ENCODE data around the gene FGG.

Gene FGG

DNA sequence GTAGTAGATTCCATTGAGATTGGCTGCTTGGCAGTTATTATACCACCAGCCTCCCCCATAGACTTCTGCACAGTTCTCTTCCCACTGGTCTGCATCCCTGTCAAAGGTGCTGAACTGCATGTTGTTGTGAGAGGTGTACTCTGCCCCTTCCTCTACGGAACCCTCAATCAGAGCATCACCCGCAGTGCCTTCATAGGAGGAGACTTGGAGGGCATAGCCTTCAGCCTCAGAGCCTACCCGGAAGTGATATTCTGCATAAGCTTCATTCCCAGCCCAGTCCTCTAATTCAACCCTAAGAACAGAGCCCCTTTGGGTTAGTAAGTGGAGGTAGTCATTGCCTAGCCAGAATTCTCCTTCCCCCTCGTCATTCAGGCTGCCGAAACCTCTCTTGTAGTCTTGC, 28.2 kb downstream of the FGG start:
- no peak for DNase-seq

DNA sequence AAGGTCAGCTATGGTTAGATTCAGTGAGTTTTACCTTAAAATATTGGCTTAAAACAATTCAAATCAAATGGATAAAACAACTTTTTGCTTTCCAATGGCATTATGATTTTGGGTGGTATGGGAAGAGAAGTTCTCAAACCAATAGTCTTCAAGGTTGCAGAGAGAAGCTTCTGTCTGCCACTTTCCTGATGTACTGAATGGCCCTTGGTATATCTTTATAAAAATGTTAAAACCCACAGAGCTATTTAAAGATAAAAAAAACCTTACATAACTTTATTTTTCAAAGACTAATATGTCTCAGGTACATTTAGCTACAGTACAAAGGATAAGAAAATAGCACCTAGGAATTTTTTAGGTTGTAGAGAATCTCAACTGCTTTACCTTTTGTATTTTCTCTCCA, 28.8 kb downstream of the FGG start:
- no peak for DNase-seq

DNA sequence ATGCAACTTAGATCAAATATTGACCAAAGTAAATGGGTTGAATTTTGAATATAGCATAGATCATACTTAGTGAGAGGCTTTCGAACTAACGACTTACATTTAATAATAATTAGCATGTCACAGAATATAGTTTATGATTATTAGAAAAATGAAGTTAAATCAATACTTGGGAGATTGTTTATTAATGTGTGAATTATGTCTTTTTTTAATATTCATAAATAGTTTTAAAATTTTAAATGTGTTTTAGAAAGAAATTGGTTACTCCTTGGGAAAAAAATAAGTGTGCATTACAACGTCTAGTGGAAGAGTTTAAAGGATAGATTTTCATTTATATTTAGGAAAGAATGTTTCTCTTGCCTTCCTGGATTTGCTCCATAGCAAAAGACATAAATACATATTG, 29.2 kb downstream of the FGG start:
- no peak for DNase-seq

DNA sequence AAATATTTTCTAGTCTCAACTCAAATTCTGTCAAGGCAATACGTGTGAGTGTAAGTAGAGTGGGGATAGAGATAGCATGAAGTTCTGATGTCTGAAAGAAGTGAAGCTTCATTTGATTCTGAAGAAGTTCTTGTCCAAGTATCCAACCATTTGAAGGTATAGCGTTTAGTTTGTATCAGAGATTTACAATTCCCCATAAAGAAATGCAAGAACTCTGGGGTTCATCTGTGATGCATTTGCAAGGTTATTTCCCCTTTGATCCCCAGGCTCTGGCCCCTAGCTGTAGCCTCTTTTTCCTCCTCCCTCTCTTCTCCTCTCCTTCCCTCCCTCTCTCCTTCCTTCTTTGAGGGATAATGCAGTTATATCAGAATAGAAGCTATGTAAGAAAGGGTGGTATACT, 29.7 kb downstream of the FGG start:
- no peak for DNase-seq

DNA sequence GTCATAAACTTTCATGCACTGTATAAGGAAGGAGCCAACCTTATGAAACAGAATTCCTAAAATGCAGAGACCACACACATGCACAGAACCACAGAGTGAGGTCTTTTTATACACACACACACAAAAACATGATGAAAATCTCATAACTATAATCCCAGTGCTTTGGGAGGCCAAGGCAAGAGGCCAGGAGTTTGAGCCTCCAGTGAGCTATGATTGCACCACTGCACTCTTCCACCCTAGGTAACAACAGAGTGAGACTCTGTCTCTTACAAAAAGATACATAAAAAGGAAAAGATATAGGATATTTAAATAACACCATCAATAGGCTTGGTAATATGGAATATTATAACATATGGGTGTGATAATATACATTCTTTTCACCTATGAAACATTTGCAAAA, 32.5 kb downstream of the FGG start:
- DNase-seq, result no peak

DNA sequence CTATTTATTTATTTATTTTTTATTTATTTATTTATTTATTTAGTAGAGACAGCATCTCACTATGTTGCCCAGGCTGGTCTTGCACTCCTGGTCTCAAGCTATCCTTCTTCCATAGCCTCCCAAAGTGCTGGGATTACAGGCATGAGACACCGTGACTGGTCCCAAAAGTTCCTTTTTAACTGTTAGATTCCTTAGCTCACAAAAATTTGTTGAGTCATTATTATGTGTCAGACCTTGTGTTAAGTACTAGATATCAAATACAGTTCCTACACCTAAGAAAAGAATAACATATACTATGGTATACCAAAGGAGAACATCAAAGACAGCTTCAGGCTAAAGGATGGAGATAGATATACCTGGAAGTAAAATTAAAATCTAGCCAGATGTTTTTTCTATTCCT, 33.5 kb downstream of the FGG start:
- DNase-seq, result no peak

DNA sequence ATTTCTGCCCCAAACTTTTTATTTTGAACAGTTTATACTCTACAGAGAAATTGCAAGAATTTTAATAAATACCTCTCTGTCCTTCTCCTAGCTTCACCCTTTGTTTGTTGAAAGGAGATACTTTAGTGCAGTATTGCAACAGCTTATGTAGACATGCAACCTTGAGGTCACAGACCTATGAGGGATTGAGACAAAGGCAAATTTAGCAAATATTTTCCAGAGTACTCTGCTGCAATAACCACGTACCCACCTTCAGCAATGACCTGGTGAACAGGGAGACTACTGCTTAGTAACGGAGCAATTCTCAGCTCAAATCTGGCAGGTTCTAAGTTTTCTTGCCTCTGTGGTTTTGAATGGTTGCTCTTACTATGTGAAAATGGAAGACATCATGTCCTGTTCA, 35.1 kb downstream of the FGG start:
- no peak for DNase-seq

DNA sequence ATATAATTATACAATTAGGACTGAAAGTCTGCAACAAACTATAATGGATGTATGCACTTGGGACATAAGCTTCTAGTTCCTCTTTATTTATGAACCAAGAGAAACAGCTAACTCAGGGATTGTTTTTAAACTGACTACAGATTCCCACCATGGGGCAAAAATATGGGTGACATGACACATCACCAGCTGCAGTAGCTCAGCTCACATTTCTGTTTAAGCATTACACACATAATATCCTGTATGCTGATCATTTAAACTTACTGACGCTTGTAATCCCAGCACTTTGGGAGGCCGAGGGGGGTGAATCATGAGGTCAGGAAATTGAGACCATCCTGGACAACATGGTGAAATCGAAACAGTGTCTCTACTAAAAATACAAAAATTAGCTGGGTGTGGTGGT, 38.1 kb downstream of the FGG start:
- DNase-seq, result no peak

DNA sequence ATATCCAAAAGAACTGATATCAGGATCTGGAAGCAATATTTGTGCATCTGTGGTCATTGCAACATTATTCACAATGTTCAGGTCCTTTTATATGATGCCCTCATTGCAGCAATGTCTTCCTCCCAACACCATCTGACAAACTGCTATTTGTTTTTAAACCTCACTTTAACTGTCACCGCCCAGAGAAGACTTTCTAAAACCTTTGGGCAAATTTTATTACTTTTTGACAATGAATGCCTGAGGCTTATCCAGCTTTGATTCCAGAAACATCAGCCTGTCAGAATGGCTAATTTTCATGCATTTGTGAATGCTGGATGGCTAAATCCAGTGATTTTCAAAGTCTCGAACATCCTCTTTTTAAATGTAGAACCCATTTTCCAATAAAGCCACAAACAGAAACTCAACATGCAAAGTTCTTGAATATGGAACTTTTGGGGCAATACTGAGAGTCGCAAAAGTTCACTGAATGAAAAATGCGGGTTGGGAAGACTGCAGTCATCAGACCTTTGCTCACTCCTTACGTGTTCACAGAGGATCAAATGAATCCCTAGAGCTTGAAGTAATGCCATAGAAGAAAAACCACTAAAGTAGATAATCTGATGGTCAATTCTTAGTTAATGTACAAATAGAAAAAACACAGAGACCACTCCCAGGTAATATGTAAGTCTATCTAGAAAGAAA, 39.1 kb downstream of the FGG start:
- no peak for DNase-seq

DNA sequence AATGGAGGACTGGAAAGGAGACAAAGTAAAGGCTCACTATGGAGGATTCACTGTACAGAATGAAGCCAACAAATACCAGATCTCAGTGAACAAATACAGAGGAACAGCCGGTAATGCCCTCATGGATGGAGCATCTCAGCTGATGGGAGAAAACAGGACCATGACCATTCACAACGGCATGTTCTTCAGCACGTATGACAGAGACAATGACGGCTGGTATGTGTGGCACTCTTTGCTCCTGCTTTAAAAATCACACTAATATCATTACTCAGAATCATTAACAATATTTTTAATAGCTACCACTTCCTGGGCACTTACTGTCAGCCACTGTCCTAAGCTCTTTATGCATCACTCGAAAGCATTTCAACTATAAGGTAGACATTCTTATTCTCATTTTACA, 42.9 kb downstream of the FGG start:
- DNase-seq, result no peak

DNA sequence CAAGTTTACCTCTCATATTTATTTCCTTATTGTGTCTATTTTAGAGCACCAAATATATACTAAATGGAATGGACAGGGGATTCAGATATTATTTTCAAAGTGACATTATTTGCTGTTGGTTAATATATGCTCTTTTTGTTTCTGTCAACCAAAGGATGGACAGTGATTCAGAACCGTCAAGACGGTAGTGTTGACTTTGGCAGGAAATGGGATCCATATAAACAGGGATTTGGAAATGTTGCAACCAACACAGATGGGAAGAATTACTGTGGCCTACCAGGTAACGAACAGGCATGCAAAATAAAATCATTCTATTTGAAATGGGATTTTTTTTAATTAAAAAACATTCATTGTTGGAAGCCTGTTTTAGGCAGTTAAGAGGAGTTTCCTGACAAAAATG, 43.4 kb downstream of the FGG start:
- no peak for DNase-seq

DNA sequence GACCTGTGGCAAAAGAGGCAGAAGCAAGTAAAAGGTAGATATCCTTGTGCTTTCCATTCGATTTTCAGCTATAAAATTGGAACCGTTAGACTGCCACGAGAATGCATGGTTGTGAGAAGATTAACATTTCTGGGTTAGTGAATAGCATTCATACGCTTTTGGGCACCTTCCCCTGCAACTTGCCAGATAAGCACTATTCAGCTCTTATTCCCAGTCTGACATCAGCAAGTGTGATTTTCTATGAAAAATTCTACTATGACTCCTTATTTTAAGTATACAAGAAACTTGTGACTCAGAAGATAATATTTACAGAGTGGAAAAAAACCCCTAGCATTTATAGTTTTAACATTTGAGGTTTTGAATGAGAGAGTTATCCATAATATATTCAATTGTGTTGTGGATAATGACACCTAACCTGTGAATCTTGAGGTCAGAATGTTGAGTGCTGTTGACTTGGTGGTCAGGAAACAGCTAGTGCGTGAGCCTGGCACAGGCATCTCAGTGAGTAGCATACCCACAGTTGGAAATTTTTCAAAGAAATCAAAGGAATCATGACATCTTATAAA, 45.7 kb downstream of the FGG start:
- no peak for DNase-seq

DNA sequence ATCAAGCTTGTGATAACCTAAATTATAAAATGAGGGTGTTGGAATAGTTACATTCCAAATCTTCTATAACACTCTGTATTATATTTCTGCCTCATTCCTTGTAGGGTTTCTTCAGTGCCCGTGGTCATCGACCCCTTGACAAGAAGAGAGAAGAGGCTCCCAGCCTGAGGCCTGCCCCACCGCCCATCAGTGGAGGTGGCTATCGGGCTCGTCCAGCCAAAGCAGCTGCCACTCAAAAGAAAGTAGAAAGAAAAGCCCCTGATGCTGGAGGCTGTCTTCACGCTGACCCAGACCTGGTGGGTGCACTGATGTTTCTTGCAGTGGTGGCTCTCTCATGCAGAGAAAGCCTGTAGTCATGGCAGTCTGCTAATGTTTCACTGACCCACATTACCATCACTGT, 46.8 kb downstream of the FGG start:
- no peak for DNase-seq

DNA sequence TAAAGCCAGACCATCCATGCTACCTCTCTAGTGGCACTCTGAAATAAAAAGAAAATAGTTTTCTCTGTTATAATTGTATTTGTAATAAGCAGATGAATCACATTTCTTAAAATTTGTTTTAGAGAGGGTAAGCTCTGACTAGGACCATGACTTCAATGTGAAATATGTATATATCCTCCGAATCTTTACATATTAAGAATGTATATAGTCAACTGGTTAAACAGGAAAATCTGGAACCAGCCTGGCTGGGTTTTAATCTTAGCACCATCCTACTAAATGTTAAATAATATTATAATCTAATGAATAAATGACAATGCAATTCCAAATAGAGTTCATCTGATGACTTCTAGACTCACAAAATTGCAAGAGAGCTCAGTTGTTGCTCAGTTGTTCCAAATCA, 48.1 kb downstream of the FGG start:
- DNase-seq, result no peak

DNA sequence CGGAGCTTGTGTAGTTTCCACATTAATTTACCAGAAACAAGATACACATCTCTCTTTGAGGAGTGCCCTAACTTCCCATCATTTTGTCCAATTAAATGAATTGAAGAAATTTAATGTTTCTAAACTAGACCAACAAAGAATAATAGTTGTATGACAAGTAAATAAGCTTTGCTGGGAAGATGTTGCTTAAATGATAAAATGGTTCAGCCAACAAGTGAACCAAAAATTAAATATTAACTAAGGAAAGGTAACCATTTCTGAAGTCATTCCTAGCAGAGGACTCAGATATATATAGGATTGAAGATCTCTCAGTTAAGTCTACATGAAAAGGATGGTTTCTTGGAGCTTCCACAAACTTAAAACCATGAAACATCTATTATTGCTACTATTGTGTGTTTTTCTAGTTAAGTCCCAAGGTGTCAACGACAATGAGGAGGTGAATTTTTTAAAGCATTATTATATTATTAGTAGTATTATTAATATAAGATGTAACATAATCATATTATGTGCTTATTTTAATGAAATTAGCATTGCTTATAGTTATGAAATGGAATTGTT, 49.7 kb downstream of the FGG start, which contains the start of gene FGB:
Gene FGB, plus strand, starts transcription at position 315 of the 558 bp plus-strand sequence. Its CDS starts 8 bp downstream, at position 323.
- DNase-seq, result no peak

DNA sequence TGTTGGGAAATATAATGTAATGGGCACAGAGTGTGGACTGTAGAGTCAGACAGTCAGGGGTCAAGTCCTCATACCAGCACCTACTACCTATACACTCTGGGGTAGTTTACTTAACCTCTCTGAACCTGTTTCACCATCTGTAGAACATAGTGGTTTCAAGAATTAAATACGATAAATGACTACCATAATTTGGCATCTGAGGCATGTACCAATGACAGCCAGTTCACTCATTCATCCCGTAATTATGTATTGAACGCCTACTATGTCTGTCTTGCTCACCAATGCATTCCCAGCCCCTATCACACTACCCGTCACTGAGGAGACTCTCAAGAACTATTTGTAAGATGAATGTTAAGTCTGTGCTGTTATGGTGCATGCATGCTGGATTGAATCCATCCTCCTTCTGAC, 51.6 kb downstream of the FGG start:
- no peak for DNase-seq

DNA sequence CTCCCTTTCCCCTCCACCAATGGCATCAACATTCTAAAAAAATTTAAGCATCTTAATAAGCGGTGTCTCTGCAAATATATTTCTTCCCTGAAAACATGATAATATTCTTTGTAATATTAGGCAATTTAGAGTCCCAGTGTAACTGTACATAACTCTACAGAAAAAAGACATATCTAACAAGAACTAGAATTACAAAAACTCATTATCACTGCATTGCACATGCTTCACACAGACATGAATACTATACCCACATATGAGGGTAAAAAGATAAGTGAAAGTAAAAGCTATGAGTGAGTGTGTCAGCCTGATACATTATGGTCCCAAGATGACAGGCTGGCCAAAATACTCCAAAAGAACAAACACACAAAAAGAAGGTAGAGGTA, 52.0 kb downstream of the FGG start:
- no peak for DNase-seq

DNA sequence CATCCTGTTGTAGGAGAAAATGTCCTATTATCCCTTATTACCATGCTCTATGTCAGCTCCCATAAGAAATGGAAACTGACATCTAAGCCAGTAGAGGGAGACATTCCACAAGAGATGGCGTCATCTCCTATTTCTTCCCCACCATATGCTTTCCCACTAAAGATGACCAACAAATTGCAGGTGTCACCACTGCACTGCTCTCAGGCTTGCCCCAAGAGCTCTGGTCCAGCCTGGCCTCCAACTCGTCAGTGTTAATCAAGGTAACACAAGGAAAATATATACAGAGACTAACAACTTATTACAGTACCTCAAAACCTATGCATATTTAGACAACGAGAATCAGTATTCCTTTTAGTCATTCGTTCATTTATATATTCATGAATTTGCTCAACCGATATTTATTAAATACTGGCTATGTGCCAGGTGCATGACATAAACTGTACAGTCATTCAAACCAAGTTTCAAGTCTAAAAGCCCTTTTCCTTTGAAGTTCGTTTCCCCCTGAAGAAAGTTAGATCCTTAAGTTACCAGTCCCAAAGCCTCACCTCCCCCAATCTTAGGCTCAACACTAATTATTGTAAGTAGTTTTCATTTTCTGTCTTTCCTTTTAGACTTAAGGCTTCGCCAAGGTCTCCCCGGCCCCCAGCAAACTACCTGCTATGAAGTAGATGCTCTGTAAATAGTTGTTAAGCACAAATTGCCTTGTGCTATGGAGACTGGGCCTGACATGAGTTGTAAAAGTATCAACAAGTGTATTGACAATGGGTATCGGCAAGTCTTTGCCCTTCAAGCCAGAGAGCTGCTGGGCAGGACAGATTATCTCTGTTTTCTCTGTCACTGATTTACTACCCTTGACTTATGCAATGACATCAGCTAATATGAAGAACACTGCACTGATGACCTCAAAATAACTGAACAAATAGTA, 52.7 kb downstream of the FGG start:
- no peak for DNase-seq

DNA sequence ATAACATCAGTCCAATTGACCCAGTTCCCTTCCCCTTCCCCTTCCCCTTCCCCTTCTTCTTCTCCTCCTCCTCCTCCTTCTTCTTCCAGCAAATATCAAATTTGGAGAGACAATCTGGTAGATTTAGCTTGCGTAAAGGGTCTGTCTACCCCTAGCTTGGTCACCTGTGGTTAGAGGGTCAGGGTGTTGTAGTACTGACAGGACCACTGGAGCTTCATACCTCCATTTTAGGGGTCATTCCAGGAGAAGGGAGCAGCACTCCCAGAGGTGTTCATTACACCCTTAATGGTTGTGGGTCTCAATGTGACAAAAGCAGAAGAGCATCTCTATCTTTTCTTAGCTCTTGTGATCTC, 53.3 kb downstream of the FGG start:
- DNase-seq, result no peak

Data from activated naive CD4-positive, alpha-beta T cell treated with Interleukin-2 at 50 U/mL for 16 hours (primary cell).